ENCODE data around the gene REPS2. TPM values are rescaled to one million over a fixed set of nuclear protein-coding genes. Genes with fewer than 3 reads are reported as not detected.

Gene REPS2
- total RNA-seq, 4 donors from 2014 or later, result 10.8 to 37.0 (median 17.5) TPM

- in situ Hi-C loops (cut with MboI; ENCODE audit: low pct_ligation_motif_present in 1 of 4, low pct_unique_long_range_greater_than_20kb in 1 of 4, low sequenced_read_pairs in 3 of 4) (loop anchor here in 3 of 4 donors (25.0 kb wide), 2 partner anchors 118 to 143 kb away; no protein-coding TSS in a partner anchor), intact Hi-C loops (cut with DNase I; ENCODE audit: low total_unique reads) (no loop called here)
- WGBS, 2 donors (ENCODE audit: low coverage in 1 of 2), result 56% methylated on average over 3 of the region's 3 CpGs; no CpG with 5 or more reads in 1 of the 2 donors
- Histone ChIP-seq H3K27me3 (no peaks in the 10 kb centered on the region), H3K36me3 (no peaks in the 10 kb centered on the region), H3K27ac (no peak overlapping the region), H3K4me1 (peaks cover 0 to 8% (median 0%) of the 10 kb centered on the region in 4 donors), H3K9me3 (no peaks in the 10 kb centered on the region), H3K4me3 (no peak overlapping the region)
- no peak for DNase-seq
- no peak for TF ChIP-seq POLR2A (IDR thresholded peaks at IDR 0.05)
- TF ChIP-seq POLR2AphosphoS5 (IDR thresholded peaks at IDR 0.05), result no peak
- TF ChIP-seq CTCF (IDR thresholded peaks at IDR 0.05), result no peak
- no peak for TF ChIP-seq EP300 (IDR thresholded peaks at IDR 0.05; ENCODE audit: low read depth)
These were observed 84.3 kb downstream of the REPS2 start for GRCh38 chrX:17030580-17031270.

- Histone ChIP-seq H3K27ac (no peak overlapping the region), H3K4me1 (peaks cover 0 to 8% (median 0%) of the 10 kb centered on the region in 4 donors), H3K4me3 (no peak overlapping the region), H3K9me3 (no peaks in the 10 kb centered on the region), H3K27me3 (no peaks in the 10 kb centered on the region), H3K36me3 (no peaks in the 10 kb centered on the region)
- TF ChIP-seq POLR2AphosphoS5 (IDR thresholded peaks at IDR 0.05), result no peak
- no peak for TF ChIP-seq EP300 (IDR thresholded peaks at IDR 0.05; ENCODE audit: low read depth)
- TF ChIP-seq POLR2A (IDR thresholded peaks at IDR 0.05), result no peak
- no peak for TF ChIP-seq CTCF (IDR thresholded peaks at IDR 0.05)
- in situ Hi-C loops (cut with MboI; ENCODE audit: low pct_ligation_motif_present in 1 of 4, low pct_unique_long_range_greater_than_20kb in 1 of 4, low sequenced_read_pairs in 3 of 4), result loop anchor here in 3 of 4 donors (25.0 kb wide), 2 partner anchors 120 to 145 kb away; no protein-coding TSS in a partner anchor
- intact Hi-C loops (cut with DNase I; ENCODE audit: low total_unique reads), result no loop called here
- no peak for DNase-seq
These were observed 85.4 kb downstream of the REPS2 start for GRCh38 chrX:17031827-17032226.

- TF ChIP-seq POLR2A (IDR thresholded peaks at IDR 0.05) (no peak), POLR2AphosphoS5 (IDR thresholded peaks at IDR 0.05) (no peak), EP300 (IDR thresholded peaks at IDR 0.05; ENCODE audit: low read depth) (no peak), CTCF (IDR thresholded peaks at IDR 0.05) (no peak)
- H3K4me1 ChIP-seq, result peaks cover 0 to 8% (median 0%) of the 10 kb centered on the region in 4 donors
- no peaks in the 10 kb centered on the region for H3K9me3 ChIP-seq
- no peaks in the 10 kb centered on the region for H3K27me3 ChIP-seq
- H3K4me3 ChIP-seq, result no peak overlapping the region
- no peak for DNase-seq
- H3K36me3 ChIP-seq, result no peaks in the 10 kb centered on the region
- in situ Hi-C loops (cut with MboI; ENCODE audit: low pct_ligation_motif_present in 1 of 4, low pct_unique_long_range_greater_than_20kb in 1 of 4, low sequenced_read_pairs in 3 of 4) (loop anchor here in 3 of 4 donors (25.0 kb wide), 2 partner anchors 120 to 145 kb away; no protein-coding TSS in a partner anchor), intact Hi-C loops (cut with DNase I; ENCODE audit: low total_unique reads) (no loop called here)
- WGBS, 2 donors (ENCODE audit: low coverage in 1 of 2), result 76 to 78% methylated on average over 4 of the region's 4 CpGs
- H3K27ac ChIP-seq, result no peak overlapping the region
These were observed 85.9 kb downstream of the REPS2 start for GRCh38 chrX:17032351-17032750.

- intact Hi-C loops (cut with DNase I; ENCODE audit: low total_unique reads) (no loop called here), in situ Hi-C loops (cut with MboI; ENCODE audit: low pct_ligation_motif_present in 1 of 4, low pct_unique_long_range_greater_than_20kb in 1 of 4, low sequenced_read_pairs in 3 of 4) (loop anchor here in 3 of 4 donors (25.0 kb wide), 2 partner anchors 121 to 146 kb away; no protein-coding TSS in a partner anchor)
- no peaks in the 10 kb centered on the region for H3K27me3 ChIP-seq
- no peaks in the 10 kb centered on the region for H3K36me3 ChIP-seq
- TF ChIP-seq CTCF (IDR thresholded peaks at IDR 0.05), result no peak
- no peak for TF ChIP-seq POLR2A (IDR thresholded peaks at IDR 0.05)
- TF ChIP-seq EP300 (IDR thresholded peaks at IDR 0.05; ENCODE audit: low read depth), result no peak
- no peak for TF ChIP-seq POLR2AphosphoS5 (IDR thresholded peaks at IDR 0.05)
- no peak overlapping the region for H3K27ac ChIP-seq
- no peak for DNase-seq
- no peak overlapping the region for H3K4me3 ChIP-seq
- H3K9me3 ChIP-seq, result no peaks in the 10 kb centered on the region
- H3K4me1 ChIP-seq, result peaks cover 0 to 8% (median 0%) of the 10 kb centered on the region in 4 donors
These were observed 86.8 kb downstream of the REPS2 start for GRCh38 chrX:17033225-17033624.

Data from transverse colon (tissue), 4 donors.